GM12875 (cell line): ENCODE data around the gene CDC42EP5.

ENCODE experiments used
- H3K4me3 ChIP-seq: one replicate; pipeline ENCODE4 v1.5.1; 2011; ENCODE audit warnings: low read depth, low read length, control low read depth
- CTCF ChIP-seq: IDR thresholded peaks from 2 replicates; pipeline ENCODE4 v1.5.1; 2011; ENCODE audit warnings: low read depth, mild to moderate bottlenecking, control low read depth, inconsistent platforms, low read length, moderate library complexity, borderline replicate concordance; ENCODE audit not compliant: insufficient read depth

The CDC42EP5 gene

DNA sequence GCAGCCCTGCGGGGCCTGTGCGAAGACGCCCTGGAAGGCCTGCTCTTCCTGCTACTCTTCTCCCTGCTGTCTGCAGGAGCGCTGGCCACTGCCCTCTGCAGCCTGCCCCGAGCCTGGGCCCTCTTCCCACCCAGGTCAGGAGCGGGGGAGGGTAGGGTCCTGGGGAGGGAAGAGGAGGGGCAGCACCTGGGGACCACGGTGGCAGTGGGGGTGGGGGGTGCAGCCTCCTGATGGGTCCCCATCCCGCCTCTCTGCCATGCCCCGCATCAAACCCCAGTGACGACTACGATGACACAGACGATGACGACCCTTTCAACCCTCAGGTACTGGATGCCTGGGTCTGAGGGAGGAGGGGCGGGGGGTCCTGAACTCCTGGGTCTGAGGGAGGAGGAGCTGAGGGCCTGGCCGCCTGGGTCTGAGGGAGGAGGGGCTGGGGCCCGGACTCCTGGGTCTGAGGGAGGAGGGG is 37.5 kb downstream of the CDC42EP5 start:
- H3K4me3 ChIP-seq: no peak overlapping the region
- no peak for TF ChIP-seq CTCF

GRCh38 chr19:54434873-54435214 is 38.3 kb downstream of the CDC42EP5 start:
- no peak overlapping the region for H3K4me3 ChIP-seq
- no peak for TF ChIP-seq CTCF

- no peak for TF ChIP-seq CTCF
These were observed 38.8 kb downstream of the CDC42EP5 start for GRCh38 chr19:54434112-54434872.

GRCh38 chr19:54433697-54434096 is 39.4 kb downstream of the CDC42EP5 start:
- no peak overlapping the region for H3K4me3 ChIP-seq
- no peak for TF ChIP-seq CTCF

More at GRCh38 chr19:54434112-54434872, 38.8 kb downstream of the CDC42EP5 start:
- no peak overlapping the region for H3K4me3 ChIP-seq

- no peak overlapping the region for H3K4me3 ChIP-seq
- TF ChIP-seq CTCF: no peak
These were observed 40.9 kb downstream of the CDC42EP5 start for GRCh38 chr19:54432144-54432738.

DNA sequence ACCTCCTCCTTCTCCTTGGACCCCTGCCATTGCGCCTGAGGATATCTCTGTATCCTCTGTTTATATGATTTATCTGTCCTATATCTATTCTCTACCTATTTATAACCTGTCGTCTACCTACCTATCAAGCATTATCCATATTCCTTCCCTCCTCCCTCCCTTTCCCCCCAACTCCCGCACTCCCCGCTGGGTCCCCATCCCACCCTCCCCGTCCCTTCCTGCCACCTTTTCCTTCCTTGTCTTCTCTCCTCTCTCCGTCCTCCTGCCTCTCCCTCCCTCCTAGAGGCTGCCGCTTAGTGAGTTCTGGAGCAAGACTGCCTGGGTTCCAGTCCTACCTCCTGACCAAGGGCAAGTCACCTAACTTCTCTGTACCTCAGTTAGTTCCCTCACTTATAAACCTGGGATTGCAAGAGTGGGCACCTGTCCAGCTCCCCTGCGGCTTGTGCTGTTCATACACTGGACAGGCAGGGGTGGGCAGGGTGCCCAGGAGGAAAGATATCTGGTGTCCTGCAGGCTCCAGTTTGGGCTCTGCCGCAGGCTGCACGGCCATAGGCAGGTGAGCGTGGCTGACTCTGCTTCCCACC is 41.7 kb downstream of the CDC42EP5 start:
- no peak overlapping the region for H3K4me3 ChIP-seq
- TF ChIP-seq CTCF: no peak
